Astrocyte (in vitro differentiated cells and primary cell): ENCODE measurements around the gene RBM20. TPM values are rescaled to one million over a fixed set of nuclear protein-coding genes. Genes with fewer than 3 reads are reported as not detected.

ENCODE experiments used
- DNase-seq: peaks from one replicate; pipeline ENCODE4 v3.0.0-alpha.2; 2010; ENCODE audit warnings: low read depth
- FAIRE-seq: peaks from 2 replicates; lab custom pipeline; 2011; peaks lifted over from hg19 to GRCh38; lab: Jason Lieb, UNC
- H2AFZ ChIP-seq: 2 replicates; pipeline ENCODE4 v1.6.0; 2012; ENCODE audit warnings: low read depth, low read length, inconsistent platforms
- H3K27ac ChIP-seq: 2 replicates; pipeline ENCODE4 v1.5.1; 2011; ENCODE audit warnings: low read depth, low read length, inconsistent platforms
- H3K27me3 ChIP-seq: 2 replicates; pipeline ENCODE4 v1.6.0; 2011; ENCODE audit warnings: low read length, inconsistent platforms; ENCODE audit not compliant: insufficient read depth
- H3K36me3 ChIP-seq: 2 replicates; pipeline ENCODE4 v1.5.1; 2011; ENCODE audit warnings: low read length, inconsistent platforms; ENCODE audit not compliant: insufficient read depth
- H3K4me1 ChIP-seq: 2 replicates; pipeline ENCODE4 v1.5.1; 2011; ENCODE audit warnings: low read length, inconsistent platforms; ENCODE audit not compliant: insufficient read depth
- H3K4me2 ChIP-seq: 2 replicates; pipeline ENCODE4 v1.6.0; 2012; ENCODE audit warnings: low read length, inconsistent platforms
- H3K4me3 ChIP-seq: 2 replicates; pipeline ENCODE4 v1.5.1; 2011; ENCODE audit warnings: low read depth, mild to moderate bottlenecking, low read length, inconsistent platforms; ENCODE audit not compliant: insufficient read depth
- H3K79me2 ChIP-seq: 2 replicates; pipeline ENCODE4 v1.6.0; 2012; ENCODE audit warnings: mild to moderate bottlenecking, low read length, inconsistent platforms; ENCODE audit not compliant: insufficient read depth
- H3K9ac ChIP-seq: 2 replicates; pipeline ENCODE4 v1.6.0; 2012; ENCODE audit warnings: mild to moderate bottlenecking, low read length, inconsistent platforms
- H3K9me3 ChIP-seq: 2 replicates; pipeline ENCODE4 v1.5.1; 2012; ENCODE audit warnings: low read depth, mild to moderate bottlenecking, low read length, inconsistent platforms; ENCODE audit not compliant: insufficient read depth
- H4K20me1 ChIP-seq: 2 replicates; pipeline ENCODE4 v1.6.0; 2012; ENCODE audit warnings: low read length, inconsistent platforms; ENCODE audit not compliant: insufficient read depth
- H3K27ac Mint-ChIP-seq: one replicate; pipeline ENCODE4 v1.8.0; 2021; ENCODE audit warnings: mild to moderate bottlenecking, mixed read lengths; ENCODE audit not compliant: unreplicated experiment
- H3K27me3 Mint-ChIP-seq: one replicate; pipeline ENCODE4 v1.8.0; 2021; ENCODE audit warnings: low read depth, mixed read lengths; ENCODE audit not compliant: unreplicated experiment
- H3K36me3 Mint-ChIP-seq: one replicate; pipeline ENCODE4 v1.8.0; 2021; ENCODE audit warnings: low read depth, mixed read lengths; ENCODE audit not compliant: unreplicated experiment
- H3K4me1 Mint-ChIP-seq: one replicate; pipeline ENCODE4 v1.8.0; 2021; ENCODE audit warnings: low read depth, mixed read lengths; ENCODE audit not compliant: unreplicated experiment
- H3K4me3 Mint-ChIP-seq: one replicate; pipeline ENCODE4 v1.8.0; 2021; ENCODE audit warnings: mild to moderate bottlenecking, moderate library complexity, mixed read lengths; ENCODE audit not compliant: unreplicated experiment
- H3K9me3 Mint-ChIP-seq: one replicate; pipeline ENCODE4 v1.8.0; 2021; ENCODE audit warnings: mild to moderate bottlenecking, mixed read lengths; ENCODE audit not compliant: unreplicated experiment
- EZH2 ChIP-seq: IDR thresholded peaks from 2 replicates; pipeline ENCODE4 v1.6.1; 2012; ENCODE audit warnings: mild to moderate bottlenecking, low read length, inconsistent platforms; ENCODE audit not compliant: insufficient read depth
- total RNA-seq: library from RNA; stranded (reverse); gene quantifications from 2 replicates; pipeline ENCODE4 v1.2.1, GENCODE V29; 2021
- TF ChIP-seq, protein P1 (sequence below): IDR thresholded peaks from 2 replicates; pipeline ENCODE4 v1.5.1; 2011; ENCODE audit warnings: low read depth, mild to moderate bottlenecking, inconsistent platforms, low read length, moderate library complexity; ENCODE audit not compliant: insufficient read depth

Gene RBM20
- total RNA-seq, 1 donor from 2014 or later: 1.5 TPM

DNA sequence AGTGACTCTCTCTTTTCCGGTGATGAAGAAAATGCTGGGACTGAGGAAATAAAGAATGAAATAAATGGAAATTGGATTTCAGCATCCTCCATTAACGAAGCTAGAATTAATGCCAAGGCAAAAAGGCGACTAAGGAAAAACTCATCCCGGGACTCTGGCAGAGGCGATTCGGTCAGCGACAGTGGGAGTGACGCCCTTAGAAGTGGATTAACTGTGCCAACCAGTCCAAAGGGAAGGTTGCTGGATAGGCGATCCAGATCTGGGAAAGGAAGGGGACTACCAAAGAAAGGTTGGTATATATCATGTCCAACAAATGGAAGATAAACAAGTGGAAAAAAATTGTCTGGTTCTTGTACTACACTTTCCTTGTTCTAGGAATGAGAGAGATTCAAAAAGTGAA is 237.1 kb downstream of the RBM20 start:
- TF ChIP-seq, protein P1, sequence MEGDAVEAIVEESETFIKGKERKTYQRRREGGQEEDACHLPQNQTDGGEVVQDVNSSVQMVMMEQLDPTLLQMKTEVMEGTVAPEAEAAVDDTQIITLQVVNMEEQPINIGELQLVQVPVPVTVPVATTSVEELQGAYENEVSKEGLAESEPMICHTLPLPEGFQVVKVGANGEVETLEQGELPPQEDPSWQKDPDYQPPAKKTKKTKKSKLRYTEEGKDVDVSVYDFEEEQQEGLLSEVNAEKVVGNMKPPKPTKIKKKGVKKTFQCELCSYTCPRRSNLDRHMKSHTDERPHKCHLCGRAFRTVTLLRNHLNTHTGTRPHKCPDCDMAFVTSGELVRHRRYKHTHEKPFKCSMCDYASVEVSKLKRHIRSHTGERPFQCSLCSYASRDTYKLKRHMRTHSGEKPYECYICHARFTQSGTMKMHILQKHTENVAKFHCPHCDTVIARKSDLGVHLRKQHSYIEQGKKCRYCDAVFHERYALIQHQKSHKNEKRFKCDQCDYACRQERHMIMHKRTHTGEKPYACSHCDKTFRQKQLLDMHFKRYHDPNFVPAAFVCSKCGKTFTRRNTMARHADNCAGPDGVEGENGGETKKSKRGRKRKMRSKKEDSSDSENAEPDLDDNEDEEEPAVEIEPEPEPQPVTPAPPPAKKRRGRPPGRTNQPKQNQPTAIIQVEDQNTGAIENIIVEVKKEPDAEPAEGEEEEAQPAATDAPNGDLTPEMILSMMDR: no peak
- TF ChIP-seq EZH2: no peak
- FAIRE-seq: no peak
- Histone ChIP-seq H3K79me2 (no peaks in the 10 kb centered on the region), H4K20me1 (no peaks in the 10 kb centered on the region), H3K27ac (no peak overlapping the region), H3K27me3 (no peaks in the 10 kb centered on the region), H3K9me3 (no peaks in the 10 kb centered on the region), H3K4me2 (no peak overlapping the region), H3K36me3 (peaks cover 16% of the 10 kb centered on the region), H3K4me3 (no peak overlapping the region), H2AFZ (no peak overlapping the region), H3K9ac (no peak overlapping the region), H3K4me1 (peaks cover 4% of the 10 kb centered on the region)
- Mint-ChIP-seq H3K27ac (no peak overlapping the region), H3K36me3 (peaks cover 10% of the 10 kb centered on the region), H3K4me1 (peaks cover 4% of the 10 kb centered on the region), H3K27me3 (no peaks in the 10 kb centered on the region), H3K4me3 (no peak overlapping the region), H3K9me3 (no peaks in the 10 kb centered on the region)
- no peak for DNase-seq

DNA sequence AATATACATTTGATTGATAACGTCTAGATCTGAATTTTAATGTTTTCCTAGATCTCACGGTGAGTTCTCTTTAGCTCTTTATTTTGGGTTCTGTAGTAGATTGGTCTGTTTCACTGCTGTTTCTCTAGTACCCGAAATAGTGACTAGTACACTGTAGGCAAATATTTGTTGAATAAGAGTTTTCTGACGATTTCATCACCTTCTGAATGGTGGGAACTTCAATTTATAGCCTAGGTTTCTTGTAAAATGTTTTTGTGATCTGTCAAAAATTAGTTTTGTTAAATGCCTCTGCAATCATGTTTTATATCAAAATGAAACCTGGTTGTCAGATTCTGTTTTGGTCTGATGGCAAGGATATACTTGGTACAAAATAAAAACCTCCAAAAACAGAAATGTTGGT is 237.8 kb downstream of the RBM20 start:
- H3K27ac Mint-ChIP-seq: no peak overlapping the region
- H3K4me3 ChIP-seq: no peak overlapping the region
- peaks cover 16% of the 10 kb centered on the region for H3K36me3 ChIP-seq
- FAIRE-seq: no peak
- TF ChIP-seq, protein P1: no peak
- no peak for TF ChIP-seq EZH2
- no peaks in the 10 kb centered on the region for H3K9me3 Mint-ChIP-seq
- H3K27me3 ChIP-seq: no peaks in the 10 kb centered on the region
- no peaks in the 10 kb centered on the region for H3K79me2 ChIP-seq
- H3K4me1 ChIP-seq: peaks cover 5% of the 10 kb centered on the region
- no peaks in the 10 kb centered on the region for H3K9me3 ChIP-seq
- DNase-seq: no peak
- no peak overlapping the region for H2AFZ ChIP-seq
- no peaks in the 10 kb centered on the region for H3K27me3 Mint-ChIP-seq
- no peak overlapping the region for H3K27ac ChIP-seq
- H3K4me2 ChIP-seq: no peak overlapping the region
- no peaks in the 10 kb centered on the region for H4K20me1 ChIP-seq
- no peak overlapping the region for H3K4me3 Mint-ChIP-seq
- peaks cover 4% of the 10 kb centered on the region for H3K4me1 Mint-ChIP-seq
- no peak overlapping the region for H3K9ac ChIP-seq
- H3K36me3 Mint-ChIP-seq: peaks cover 10% of the 10 kb centered on the region

DNA sequence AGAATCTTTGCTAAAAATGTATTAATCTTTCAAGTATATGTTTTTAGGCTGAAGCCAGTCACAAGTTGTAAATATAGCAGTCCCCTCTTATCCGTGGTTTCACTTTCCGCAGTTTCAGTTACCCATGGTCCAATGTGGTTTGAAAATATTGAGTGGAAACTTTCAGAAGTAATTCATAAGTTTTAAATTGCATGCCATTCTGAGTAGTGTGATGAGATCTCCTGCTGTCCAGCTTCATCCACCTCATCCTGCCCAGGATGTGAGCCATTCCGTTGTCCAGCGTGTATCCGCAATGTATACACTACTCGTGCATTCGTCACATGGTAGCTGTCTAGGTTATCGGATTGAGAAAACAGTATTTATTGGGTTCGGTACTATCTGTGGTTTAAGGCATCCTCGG is 239.8 kb downstream of the RBM20 start:
- H3K9me3 Mint-ChIP-seq: no peaks in the 10 kb centered on the region
- no peak overlapping the region for H3K27ac Mint-ChIP-seq
- H3K4me2 ChIP-seq: peak overlapping the region; percentile 61
- H3K4me1 ChIP-seq: peaks cover 5% of the 10 kb centered on the region
- H3K79me2 ChIP-seq: no peaks in the 10 kb centered on the region
- H4K20me1 ChIP-seq: no peaks in the 10 kb centered on the region
- TF ChIP-seq EZH2: no peak
- TF ChIP-seq, protein P1: no peak
- peaks cover 8% of the 10 kb centered on the region for H3K36me3 Mint-ChIP-seq
- no peaks in the 10 kb centered on the region for H3K9me3 ChIP-seq
- H3K27me3 Mint-ChIP-seq: no peaks in the 10 kb centered on the region
- FAIRE-seq (no peak), DNase-seq (no peak)
- no peaks in the 10 kb centered on the region for H3K27me3 ChIP-seq
- no peaks in the 10 kb centered on the region for H3K4me1 Mint-ChIP-seq
- no peak overlapping the region for H3K4me3 Mint-ChIP-seq
- H3K27ac ChIP-seq: peak overlapping the region; percentile 15
- H3K36me3 ChIP-seq: peaks cover 12% of the 10 kb centered on the region
- no peak overlapping the region for H2AFZ ChIP-seq
- H3K4me3 ChIP-seq: peak overlapping the region; percentile 8
- H3K9ac ChIP-seq: no peak overlapping the region
